HG02623 (cell line): Measurements from ENCODE around the gene MGAT1.
"Not testable (repeated sequence)": the region's sequence is repeated elsewhere in the genome, so short reads cannot be mapped to it uniquely, and the experiment has no call there.

Experiments
- ATAC-seq: cut with Tn5 transposase; IDR thresholded peaks from one replicate; pipeline ENCODE4 v1.9.1; 2021; ENCODE audit warnings: moderate library complexity; ENCODE audit not compliant: unreplicated experiment

Gene MGAT1

GRCh38 chr5:180786531-180787398, 15.8 kb downstream of the MGAT1 start:
- ATAC-seq: no peak

- ATAC-seq: no peak
Measured at GRCh38 chr5:180785794-180786221, 16.8 kb downstream of the MGAT1 start.

GRCh38 chr5:180785121-180785781, 17.4 kb downstream of the MGAT1 start:
- ATAC-seq: no peak

- ATAC-seq: no peak
Measured at GRCh38 chr5:180784497-180785097, 18.0 kb downstream of the MGAT1 start.

GRCh38 chr5:180783340-180784052, 19.1 kb downstream of the MGAT1 start:
- ATAC-seq: no peak

GRCh38 chr5:180782748-180783147, 19.9 kb downstream of the MGAT1 start:
- ATAC-seq: no peak

- ATAC-seq: not testable (repeated sequence)
Measured at GRCh38 chr5:180781900-180782326, 20.7 kb downstream of the MGAT1 start.

GRCh38 chr5:180779985-180780610, 22.5 kb downstream of the MGAT1 start:
- no peak for ATAC-seq

- ATAC-seq: no peak
Measured at GRCh38 chr5:180777475-180777874, 25.1 kb downstream of the MGAT1 start.

- no peak for ATAC-seq
Measured at GRCh38 chr5:180776376-180776775, 26.2 kb downstream of the MGAT1 start.

GRCh38 chr5:180775624-180776023, 27.0 kb downstream of the MGAT1 start:
- no peak for ATAC-seq

GRCh38 chr5:180771839-180772238, 30.8 kb downstream of the MGAT1 start:
- no peak for ATAC-seq

- ATAC-seq: no peak
Measured at GRCh38 chr5:180769821-180770220, 32.8 kb downstream of the MGAT1 start.

GRCh38 chr5:180755601-180756000, 47.0 kb downstream of the MGAT1 start:
- ATAC-seq: no peak

GRCh38 chr5:180744253-180744652, 58.4 kb downstream of the MGAT1 start:
- no peak for ATAC-seq

- ATAC-seq: no peak
Measured at GRCh38 chr5:180742727-180743126, 59.9 kb downstream of the MGAT1 start.

GRCh38 chr5:180740953-180741352, 61.7 kb downstream of the MGAT1 start:
- not testable (repeated sequence) for ATAC-seq

- no peak for ATAC-seq
Measured at GRCh38 chr5:180739958-180740357, 62.6 kb downstream of the MGAT1 start, which contains the start of gene OR2Y1. Gene OR2Y1, minus strand, starts transcription at chr5:180740058. Its CDS starts 0 bp downstream, at chr5:180740058.

GRCh38 chr5:180739271-180739670, 63.3 kb downstream of the MGAT1 start:
- no peak for ATAC-seq

- ATAC-seq: no peak
Measured at GRCh38 chr5:180736536-180736935, 66.1 kb downstream of the MGAT1 start.
